Upper lobe of left lung (tissue), 4 donors: Measurements from ENCODE around the gene PZP.

Source experiments
- POLR2A ChIP-seq, 4 donors: fragments of 450-650 bp; IDR thresholded peaks; one replicate each; pipeline ENCODE4 v1.5.1; 2016 to 2017; ENCODE audit warnings: antibody characterized with exemption in 4 of 4, mild to moderate bottlenecking in 2 of 4
- POLR2AphosphoS5 ChIP-seq, 2 donors: sonication (generic); formaldehyde crosslinking; IDR thresholded peaks; one replicate each; pipeline ENCODE4 v1.5.1; 2017; ENCODE audit warnings: antibody characterized with exemption in 2 of 2

GRCh38 chr12:9198012-9198411 lies 10.2 kb downstream of the PZP start:
- TF ChIP-seq POLR2AphosphoS5 (IDR thresholded peaks at IDR 0.05) (no peak), POLR2A (IDR thresholded peaks at IDR 0.05) (no peak)
